HCT116 (cell line): ENCODE data around the gene EXOSC7. TPM values are rescaled to one million over a fixed set of nuclear protein-coding genes. Genes with fewer than 3 reads are reported as not detected.

ENCODE experiments used
- ATAC-seq: fragments of 200-7000 bp; cut with Tn5 transposase; 2 replicates; pipeline ENCODE4 v1.9.1; 2020; ENCODE audit warnings: mild to moderate bottlenecking, moderate library complexity
- BruUV-seq: library from RNA; stranded (reverse); fragments of 400-500 nt; replicated peaks from 2 replicates; lab custom pipeline; 2021; lab: Mats Ljungman, UMichigan
- CTCF ChIA-PET: fragments of 300-600 bp; sonication (Branson Sonifier 250); formaldehyde crosslinking; loops from one replicate; lab custom pipeline; 2021; ENCODE audit warnings: antibody characterized with exemption; lab: Charles Lee
- POLR2A ChIA-PET: fragments of 300-600, 350-600 bp; sonication (Branson Sonifier 250); formaldehyde crosslinking; loops from one replicate; lab custom pipeline; 2021; ENCODE audit warnings: antibody characterized with exemption; lab: Charles Lee
- RAD21 ChIA-PET, 2 experiments: fragments of 300-600 bp; sonication (Branson Sonifier 250); formaldehyde crosslinking; loops; one replicate each; lab custom pipeline; 2023; ENCODE audit warnings: low total read pairs in 2 of 2; ENCODE audit not compliant: uncharacterized antibody in 2 of 2, unreplicated experiment in 2 of 2, low non-redundant PET in 1 of 2; lab: Charles Lee
- DNase-seq: peaks from one replicate; pipeline ENCODE4 v3.0.0-alpha.2; 2010; ENCODE audit warnings: low read depth, low spot score
- H2AFZ ChIP-seq: fragments of 200-600 bp; shearing (Covaris generic), sonication (generic); 2 replicates; pipeline ENCODE4 v1.6.1; 2017; ENCODE audit warnings: low read depth, mixed run types, mixed read lengths, antibody characterized with exemption, low read length; ENCODE audit not compliant: poor library complexity, severe bottlenecking
- H3K27ac ChIP-seq: 2 replicates; pipeline ENCODE4 v1.5.1; 2012; ENCODE audit warnings: low read depth, low read length
- H3K27me3 ChIP-seq: fragments of 200-600 bp; sonication (generic); 2 replicates; pipeline ENCODE4 v1.6.1; 2016; ENCODE audit warnings: mixed run types, low read length, mixed read lengths; ENCODE audit not compliant: insufficient read depth
- H3K36me3 ChIP-seq, 2 experiments: fragments of 200-500 bp in 1 of 2; fragments of 200-600 bp in 1 of 2; sonication (Bioruptor generic) in 1 of 2; sonication (generic) in 1 of 2; 2 replicates each; pipeline versions ENCODE4 v1.5.1 to v1.6.1; 2014 to 2016; ENCODE audit warnings: low read length in 2 of 2, inconsistent platforms in 1 of 2, mixed read lengths in 1 of 2, mixed run types in 1 of 2; ENCODE audit not compliant: insufficient read depth in 2 of 2, control insufficient read depth in 1 of 2
- H3K4me1 ChIP-seq, 2 experiments: fragments of 200-600 bp in 1 of 2; sonication (generic) in 1 of 2; 2 replicates each; pipeline versions ENCODE4 v1.5.1 to v1.6.1; 2012 to 2017; ENCODE audit warnings: low read length in 2 of 2, inconsistent platforms in 1 of 2, mild to moderate bottlenecking in 1 of 2, mixed read lengths in 1 of 2, mixed run types in 1 of 2, moderate library complexity in 1 of 2; ENCODE audit not compliant: insufficient read depth in 2 of 2, control insufficient read depth in 1 of 2
- H3K4me2 ChIP-seq: fragments of 200-600 bp; sonication (generic); 2 replicates; pipeline ENCODE4 v1.6.1; 2017; ENCODE audit warnings: mixed run types, low read length, mixed read lengths
- H3K4me3 ChIP-seq, 2 experiments: fragments of 200-600 bp in 1 of 2; sonication (generic) in 1 of 2; replicated peaks in 1 of 2; 2 replicates each; pipeline ENCODE4 v1.5.1; 2011 to 2016; ENCODE audit warnings: low read length in 2 of 2, control low read depth in 1 of 2, low read depth in 1 of 2, mild to moderate bottlenecking in 1 of 2, mixed read lengths in 1 of 2, mixed run types in 1 of 2
- H3K79me2 ChIP-seq: fragments of 200-600 bp; sonication (generic); 2 replicates; pipeline ENCODE4 v1.6.1; 2017; ENCODE audit warnings: mild to moderate bottlenecking, mixed run types, low read length, moderate library complexity, mixed read lengths; ENCODE audit not compliant: insufficient read depth
- H3K9ac ChIP-seq: fragments of 200-600 bp; sonication (generic); 2 replicates; pipeline ENCODE4 v1.6.1; 2016; ENCODE audit warnings: low read length, mixed read lengths
- H3K9me2 ChIP-seq: fragments of 200-600 bp; sonication (generic), shearing (Covaris generic); 2 replicates; pipeline ENCODE4 v1.6.1; 2017; ENCODE audit warnings: mixed run types, mild to moderate bottlenecking, moderate library complexity; ENCODE audit not compliant: insufficient read depth
- H3K9me3 ChIP-seq, 2 experiments: fragments of 200-500 bp in 1 of 2; fragments of 200-600 bp in 1 of 2; sonication (Bioruptor generic) in 1 of 2; sonication (generic) in 1 of 2; 2 replicates each; pipeline ENCODE4 v1.6.1; 2014 to 2017; ENCODE audit warnings: low read length in 2 of 2, mixed read lengths in 2 of 2, inconsistent platforms in 1 of 2, low read depth in 1 of 2, mild to moderate bottlenecking in 1 of 2, mixed run types in 1 of 2, moderate library complexity in 1 of 2; ENCODE audit not compliant: control insufficient read depth in 1 of 2, insufficient read depth in 1 of 2
- H4K20me1 ChIP-seq: fragments of 200-600 bp; sonication (generic), shearing (Covaris generic); 2 replicates; pipeline ENCODE4 v1.6.1; 2017; ENCODE audit warnings: mixed run types, mild to moderate bottlenecking, moderate library complexity; ENCODE audit not compliant: insufficient read depth
- CBX3 ChIP-seq: IDR thresholded peaks from 2 replicates; pipeline ENCODE4 v1.6.1; 2012; ENCODE audit warnings: low read depth
- EGR1 ChIP-seq: IDR thresholded peaks from 2 replicates; pipeline ENCODE4 v1.6.1; 2012; ENCODE audit warnings: low read depth
- ELF1 ChIP-seq: IDR thresholded peaks from 2 replicates; pipeline ENCODE4 v1.6.1; 2012; ENCODE audit warnings: low read depth, borderline replicate concordance
- EZH2 ChIP-seq: fragments of 200-600 bp; sonication (generic); IDR thresholded peaks from 2 replicates; pipeline ENCODE4 v1.6.1; 2017; ENCODE audit warnings: antibody characterized with exemption, mixed run types
- EZH2phosphoT487 ChIP-seq: fragments of 200-600 bp; IDR thresholded peaks from 2 replicates; pipeline ENCODE4 v1.6.1; 2018; ENCODE audit warnings: antibody characterized with exemption, borderline replicate concordance
- POLR2A ChIP-seq: IDR thresholded peaks from 2 replicates; pipeline ENCODE4 v1.7.0; 2011; ENCODE audit warnings: borderline replicate concordance; ENCODE audit not compliant: insufficient read depth, insufficient read length; ENCODE audit errors: extremely low read depth
- POLR2AphosphoS5 ChIP-seq: IDR thresholded peaks from 2 replicates; pipeline ENCODE4 v1.6.1; 2011; ENCODE audit warnings: mild to moderate bottlenecking, low read depth, low read length, moderate library complexity
- SIN3A ChIP-seq: IDR thresholded peaks from 2 replicates; pipeline ENCODE4 v1.6.1; 2012; ENCODE audit warnings: low read depth
- TCF7L2 ChIP-seq: IDR thresholded peaks from 2 replicates; pipeline ENCODE4 v1.7.0; 2011; ENCODE audit warnings: borderline replicate concordance, inconsistent platforms; ENCODE audit not compliant: insufficient read depth, insufficient read length; ENCODE audit errors: extremely low read depth
- ZFX ChIP-seq: fragments of 450-650 bp; IDR thresholded peaks from 2 replicates; pipeline ENCODE4 v1.6.1; 2017
- intact Hi-C: fragments of 100-400 bp; cut with micrococcal nuclease; formaldehyde crosslinking; loops from 2 replicates; pipeline ENCODE4 v1.10.0; 2022
- total RNA-seq: library from RNA; stranded (reverse); gene quantifications from one replicate; pipeline ENCODE4 v1.2.1, GENCODE V29; 2021; ENCODE audit not compliant: unreplicated experiment
- TF ChIP-seq, protein P1 (sequence below): IDR thresholded peaks from 2 replicates; pipeline ENCODE4 v1.6.1; 2012
- TF ChIP-seq, protein P2 (sequence below), 3 experiments: fragments of 200-600 bp in 1 of 3; sonication (generic) in 1 of 3; IDR thresholded peaks in 2 of 3; conservative IDR thresholded peaks in 1 of 3; 2 replicates each; pipeline ENCODE4 v1.5.1; 2012 to 2017; ENCODE audit warnings: low read depth in 2 of 3, low read length in 2 of 3, antibody characterized with exemption in 1 of 3, borderline replicate concordance in 1 of 3, control low read depth in 1 of 3, mild to moderate bottlenecking in 1 of 3, mixed read lengths in 1 of 3, mixed run types in 1 of 3, moderate library complexity in 1 of 3; ENCODE audit not compliant: insufficient read depth in 1 of 3
- TF ChIP-seq, protein P3 (sequence below): IDR thresholded peaks from 2 replicates; pipeline ENCODE4 v1.6.1; 2011; ENCODE audit warnings: mild to moderate bottlenecking, low read length, moderate library complexity; ENCODE audit not compliant: insufficient replicate concordance; ENCODE audit errors: extremely low read depth
- TF ChIP-seq, protein P4 (sequence below): IDR thresholded peaks from 2 replicates; pipeline ENCODE4 v1.6.1; 2012; ENCODE audit warnings: low read depth

The EXOSC7 gene
- total RNA-seq, 1 experiment from 2014 or later, result 72.6 TPM

DNA sequence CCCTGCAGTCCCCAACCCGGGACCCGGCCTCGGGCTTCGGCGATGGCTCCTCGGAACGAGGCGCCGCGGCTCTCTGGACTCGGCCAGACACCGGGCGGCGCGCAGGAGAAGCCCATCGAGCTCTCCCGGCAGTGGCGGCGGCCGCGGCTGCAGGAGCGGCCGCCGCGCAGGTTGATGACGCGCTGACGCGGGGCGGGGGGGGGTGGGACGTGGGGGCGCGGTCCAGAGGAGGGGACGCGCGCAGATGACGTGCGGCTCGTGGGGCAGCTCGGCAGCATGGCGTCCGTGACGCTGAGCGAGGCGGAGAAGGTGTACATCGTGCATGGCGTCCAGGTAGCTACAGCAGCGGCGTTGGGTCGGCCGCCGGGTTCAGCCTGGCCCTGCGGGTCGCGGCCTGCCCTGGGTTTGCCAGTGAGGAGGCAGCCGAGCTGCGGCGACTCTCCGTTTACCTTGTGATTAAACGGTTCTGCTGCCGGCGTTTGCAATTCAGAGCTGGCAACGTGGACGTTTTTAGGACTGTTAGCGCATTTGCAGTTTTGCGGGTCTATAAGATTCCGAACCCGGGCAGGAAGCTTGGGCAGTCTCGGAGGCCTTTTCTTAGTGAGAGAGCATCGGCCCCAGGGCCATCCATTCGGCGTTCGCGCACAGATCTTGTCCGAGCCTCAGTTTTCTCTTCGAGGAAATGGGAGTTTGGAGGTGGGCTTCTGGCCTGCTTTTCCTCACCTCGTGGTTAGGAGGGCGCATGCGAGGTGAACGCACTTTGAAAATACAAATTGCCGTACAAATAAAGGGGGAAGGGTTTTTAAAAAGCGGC, at the start of gene EXOSC7, which contains the start of gene ZDHHC3 (continued):
- TF ChIP-seq, protein P1, sequence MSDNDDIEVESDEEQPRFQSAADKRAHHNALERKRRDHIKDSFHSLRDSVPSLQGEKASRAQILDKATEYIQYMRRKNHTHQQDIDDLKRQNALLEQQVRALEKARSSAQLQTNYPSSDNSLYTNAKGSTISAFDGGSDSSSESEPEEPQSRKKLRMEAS, result peak; percentile 88
- TF ChIP-seq, protein P2, sequence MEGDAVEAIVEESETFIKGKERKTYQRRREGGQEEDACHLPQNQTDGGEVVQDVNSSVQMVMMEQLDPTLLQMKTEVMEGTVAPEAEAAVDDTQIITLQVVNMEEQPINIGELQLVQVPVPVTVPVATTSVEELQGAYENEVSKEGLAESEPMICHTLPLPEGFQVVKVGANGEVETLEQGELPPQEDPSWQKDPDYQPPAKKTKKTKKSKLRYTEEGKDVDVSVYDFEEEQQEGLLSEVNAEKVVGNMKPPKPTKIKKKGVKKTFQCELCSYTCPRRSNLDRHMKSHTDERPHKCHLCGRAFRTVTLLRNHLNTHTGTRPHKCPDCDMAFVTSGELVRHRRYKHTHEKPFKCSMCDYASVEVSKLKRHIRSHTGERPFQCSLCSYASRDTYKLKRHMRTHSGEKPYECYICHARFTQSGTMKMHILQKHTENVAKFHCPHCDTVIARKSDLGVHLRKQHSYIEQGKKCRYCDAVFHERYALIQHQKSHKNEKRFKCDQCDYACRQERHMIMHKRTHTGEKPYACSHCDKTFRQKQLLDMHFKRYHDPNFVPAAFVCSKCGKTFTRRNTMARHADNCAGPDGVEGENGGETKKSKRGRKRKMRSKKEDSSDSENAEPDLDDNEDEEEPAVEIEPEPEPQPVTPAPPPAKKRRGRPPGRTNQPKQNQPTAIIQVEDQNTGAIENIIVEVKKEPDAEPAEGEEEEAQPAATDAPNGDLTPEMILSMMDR (IDR thresholded peaks at IDR 0.05 in 2 of 3, conservative IDR thresholded peaks at IDR 0.05 in 1 of 3; ENCODE audit: borderline replicate concordance in 1 of 3, insufficient read depth in 1 of 3, low read depth in 2 of 3, low read length in 2 of 3), result no peak
- TF ChIP-seq EZH2phosphoT487, result no peak

DNA sequence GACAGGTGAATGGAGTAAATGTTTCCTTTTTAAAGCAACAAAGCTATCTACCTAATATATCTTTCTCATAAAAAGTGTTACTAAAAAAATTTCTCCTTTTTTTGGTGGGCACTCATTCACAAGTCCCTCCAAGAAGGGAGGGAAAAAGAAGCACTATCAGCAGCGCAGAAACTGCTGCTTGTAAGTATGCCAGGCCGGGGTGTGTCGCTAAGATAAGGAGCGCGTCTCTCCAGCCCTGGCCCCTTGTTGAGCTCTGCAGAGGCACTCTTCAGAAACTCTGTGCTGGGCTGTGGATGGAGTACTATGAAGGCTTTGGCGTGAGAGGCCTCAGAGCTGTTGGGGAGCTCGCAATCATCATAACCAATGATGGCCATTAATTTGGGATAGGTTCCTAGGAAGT, 49.1 kb upstream of the EXOSC7 start:
- no TSS peak for BruUV-seq
- TF ChIP-seq, protein P3, sequence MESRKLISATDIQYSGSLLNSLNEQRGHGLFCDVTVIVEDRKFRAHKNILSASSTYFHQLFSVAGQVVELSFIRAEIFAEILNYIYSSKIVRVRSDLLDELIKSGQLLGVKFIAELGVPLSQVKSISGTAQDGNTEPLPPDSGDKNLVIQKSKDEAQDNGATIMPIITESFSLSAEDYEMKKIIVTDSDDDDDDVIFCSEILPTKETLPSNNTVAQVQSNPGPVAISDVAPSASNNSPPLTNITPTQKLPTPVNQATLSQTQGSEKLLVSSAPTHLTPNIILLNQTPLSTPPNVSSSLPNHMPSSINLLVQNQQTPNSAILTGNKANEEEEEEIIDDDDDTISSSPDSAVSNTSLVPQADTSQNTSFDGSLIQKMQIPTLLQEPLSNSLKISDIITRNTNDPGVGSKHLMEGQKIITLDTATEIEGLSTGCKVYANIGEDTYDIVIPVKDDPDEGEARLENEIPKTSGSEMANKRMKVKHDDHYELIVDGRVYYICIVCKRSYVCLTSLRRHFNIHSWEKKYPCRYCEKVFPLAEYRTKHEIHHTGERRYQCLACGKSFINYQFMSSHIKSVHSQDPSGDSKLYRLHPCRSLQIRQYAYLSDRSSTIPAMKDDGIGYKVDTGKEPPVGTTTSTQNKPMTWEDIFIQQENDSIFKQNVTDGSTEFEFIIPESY, result no peak
- TF ChIP-seq CBX3 (no peak), ZFX (no peak), EZH2 (no peak), EGR1 (no peak), SIN3A (no peak), ELF1 (no peak), POLR2AphosphoS5 (no peak), TCF7L2 (no peak), POLR2A (no peak)
- TF ChIP-seq, protein P4, sequence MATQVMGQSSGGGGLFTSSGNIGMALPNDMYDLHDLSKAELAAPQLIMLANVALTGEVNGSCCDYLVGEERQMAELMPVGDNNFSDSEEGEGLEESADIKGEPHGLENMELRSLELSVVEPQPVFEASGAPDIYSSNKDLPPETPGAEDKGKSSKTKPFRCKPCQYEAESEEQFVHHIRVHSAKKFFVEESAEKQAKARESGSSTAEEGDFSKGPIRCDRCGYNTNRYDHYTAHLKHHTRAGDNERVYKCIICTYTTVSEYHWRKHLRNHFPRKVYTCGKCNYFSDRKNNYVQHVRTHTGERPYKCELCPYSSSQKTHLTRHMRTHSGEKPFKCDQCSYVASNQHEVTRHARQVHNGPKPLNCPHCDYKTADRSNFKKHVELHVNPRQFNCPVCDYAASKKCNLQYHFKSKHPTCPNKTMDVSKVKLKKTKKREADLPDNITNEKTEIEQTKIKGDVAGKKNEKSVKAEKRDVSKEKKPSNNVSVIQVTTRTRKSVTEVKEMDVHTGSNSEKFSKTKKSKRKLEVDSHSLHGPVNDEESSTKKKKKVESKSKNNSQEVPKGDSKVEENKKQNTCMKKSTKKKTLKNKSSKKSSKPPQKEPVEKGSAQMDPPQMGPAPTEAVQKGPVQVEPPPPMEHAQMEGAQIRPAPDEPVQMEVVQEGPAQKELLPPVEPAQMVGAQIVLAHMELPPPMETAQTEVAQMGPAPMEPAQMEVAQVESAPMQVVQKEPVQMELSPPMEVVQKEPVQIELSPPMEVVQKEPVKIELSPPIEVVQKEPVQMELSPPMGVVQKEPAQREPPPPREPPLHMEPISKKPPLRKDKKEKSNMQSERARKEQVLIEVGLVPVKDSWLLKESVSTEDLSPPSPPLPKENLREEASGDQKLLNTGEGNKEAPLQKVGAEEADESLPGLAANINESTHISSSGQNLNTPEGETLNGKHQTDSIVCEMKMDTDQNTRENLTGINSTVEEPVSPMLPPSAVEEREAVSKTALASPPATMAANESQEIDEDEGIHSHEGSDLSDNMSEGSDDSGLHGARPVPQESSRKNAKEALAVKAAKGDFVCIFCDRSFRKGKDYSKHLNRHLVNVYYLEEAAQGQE, result no peak
- ChIA-PET CTCF (no interaction called here), POLR2A (no interaction called here), RAD21 (no interaction called here)
- intact Hi-C loops, result no loop called here
- H3K4me2 ChIP-seq, result no peak overlapping the region
- no peak overlapping the region for H3K27ac ChIP-seq
- H3K4me1 ChIP-seq, result no peaks in the 10 kb centered on the region
- no peaks in the 10 kb centered on the region for H4K20me1 ChIP-seq
- ATAC-seq (no peak), DNase-seq (no peak)
- peaks cover 2 to 4% of the 10 kb centered on the region in 2 experiments; a peak in 3 of 4 replicates for H3K36me3 ChIP-seq
- H3K27me3 ChIP-seq, result no peaks in the 10 kb centered on the region
- no peak overlapping the region for H3K9ac ChIP-seq
- no peaks in the 10 kb centered on the region for H3K79me2 ChIP-seq
- H3K9me3 ChIP-seq, result no peaks in the 10 kb centered on the region
- no peak overlapping the region for H3K4me3 ChIP-seq
- H3K9me2 ChIP-seq, result no peaks in the 10 kb centered on the region
- H2AFZ ChIP-seq, result no peak overlapping the region
